NCI-H1436 treated with DMSO at 0.1 percent for 48 hours (cell line): ENCODE data around the gene KTN1.
A peak's percentile ranks its signal among the peaks of the same experiment; 100 is the strongest.

Source experiments
- DNase-seq: peaks from one replicate; lab custom pipeline; 2025; lab: John Stamatoyannopoulos, UW

KTN1 gene

DNA sequence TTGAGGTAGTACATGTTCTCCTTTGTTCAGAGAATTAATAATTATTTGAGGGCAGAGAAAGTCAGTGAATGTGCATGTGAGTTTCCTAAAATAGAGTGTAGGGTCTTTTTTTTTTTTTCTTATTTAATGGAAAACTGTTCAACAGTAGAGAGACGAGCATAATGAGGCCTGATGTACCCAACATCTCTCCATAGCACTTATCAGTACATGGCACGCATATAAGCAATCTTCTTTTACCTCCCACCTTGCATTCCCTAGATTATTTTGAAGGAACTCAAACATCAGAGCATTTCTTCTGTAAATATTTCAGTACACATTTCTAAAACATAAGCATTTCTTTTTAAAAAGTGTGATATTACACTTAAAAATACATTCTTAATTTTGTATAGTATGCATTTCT lies 87.8 kb downstream of the KTN1 start:
- DNase-seq = no peak

GRCh38 chr14:55671641-55672040 lies 91.6 kb downstream of the KTN1 start:
- DNase-seq = no peak

- DNase-seq = no peak
Observed at GRCh38 chr14:55673048-55673447, 93.0 kb downstream of the KTN1 start.

GRCh38 chr14:55681096-55681495 lies 101.1 kb downstream of the KTN1 start:
- no peak for DNase-seq

GRCh38 chr14:55684956-55685584 lies 105.1 kb downstream of the KTN1 start:
- no peak for DNase-seq

DNA sequence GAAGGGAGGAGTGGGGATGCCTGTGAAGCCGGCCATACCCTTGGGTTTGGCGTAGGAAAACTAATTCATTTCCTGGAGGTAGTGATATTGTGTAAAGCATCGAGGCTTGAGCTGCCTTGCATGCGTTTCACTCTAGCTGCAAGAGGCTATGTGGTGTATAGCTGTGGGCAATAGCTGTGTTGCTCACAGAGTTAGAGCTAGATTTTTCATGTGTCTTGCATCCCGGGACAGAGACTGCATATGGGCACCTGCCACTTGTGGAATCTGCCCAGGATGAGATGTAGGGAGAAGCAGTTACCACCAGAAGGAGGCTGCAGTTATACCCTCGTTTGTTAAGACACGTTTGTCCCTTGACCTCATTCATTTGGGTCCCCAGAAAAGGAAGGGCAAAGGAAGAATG lies 106.7 kb downstream of the KTN1 start:
- DNase-seq = no peak

DNA sequence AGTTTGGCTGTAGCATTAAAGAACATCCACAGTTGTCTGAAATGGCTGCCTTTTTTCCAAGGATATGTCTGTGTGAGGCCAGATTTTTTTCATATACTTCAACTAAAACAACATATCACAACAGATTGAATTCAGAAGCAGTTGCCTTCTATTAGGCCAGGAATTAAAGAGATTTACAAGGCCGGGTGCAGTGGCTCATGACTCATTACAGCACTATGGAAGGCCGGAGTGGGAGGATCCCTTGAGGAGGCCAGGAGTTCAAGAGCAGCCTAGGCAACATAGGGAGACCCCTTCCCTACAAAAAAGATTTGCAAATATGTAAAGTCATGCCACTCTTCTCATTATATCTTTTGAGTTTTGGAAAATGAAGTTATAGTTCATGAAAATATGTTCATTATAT lies 108.6 kb downstream of the KTN1 start:
- no peak for DNase-seq

- no peak for DNase-seq
Observed at GRCh38 chr14:55689981-55690871, 110.2 kb downstream of the KTN1 start.

GRCh38 chr14:55691659-55692058 lies 111.7 kb downstream of the KTN1 start:
- DNase-seq = no peak

GRCh38 chr14:55693904-55694303 lies 113.9 kb downstream of the KTN1 start:
- no peak for DNase-seq

DNA sequence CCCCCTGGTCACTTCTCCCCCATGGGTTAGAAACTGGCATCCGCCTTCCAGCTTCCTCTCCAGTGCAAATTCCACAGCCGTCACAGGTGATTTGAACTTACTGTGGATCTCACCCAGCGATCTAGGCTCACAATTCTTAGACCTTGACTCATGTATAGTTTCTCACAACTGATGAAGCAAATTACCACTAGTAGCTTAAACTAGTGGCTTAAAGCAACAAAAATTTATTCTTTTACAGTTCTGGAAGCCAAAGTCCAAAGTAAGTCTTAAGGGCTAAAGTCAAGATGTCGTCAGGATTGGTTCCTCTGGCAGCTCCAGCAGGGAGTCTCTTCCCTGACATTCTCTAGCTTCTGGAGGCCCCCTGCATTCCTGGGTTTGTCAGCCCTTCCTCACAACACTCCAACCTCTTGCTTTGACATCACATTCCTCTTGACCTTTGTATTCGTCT lies 117.4 kb downstream of the KTN1 start:
- no peak for DNase-seq

DNA sequence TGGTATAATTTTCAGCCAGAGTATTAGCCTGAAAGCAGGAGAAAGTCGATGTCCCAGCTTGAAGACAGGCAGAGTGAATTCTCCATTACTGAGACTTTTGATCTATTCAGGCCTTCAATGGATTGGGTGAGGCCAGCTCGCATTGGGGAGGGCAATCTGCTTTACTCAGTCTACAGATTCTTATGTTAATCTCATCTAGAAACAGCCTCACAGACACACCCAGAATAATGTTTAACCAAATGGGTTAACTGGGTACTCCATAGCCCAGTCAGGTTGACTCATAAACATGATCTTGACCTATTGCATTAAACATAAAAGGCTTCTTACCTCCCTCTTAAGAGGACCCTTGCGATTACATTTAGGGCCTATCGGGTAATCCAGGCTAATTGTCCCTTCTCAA lies 118.0 kb downstream of the KTN1 start:
- DNase-seq = no peak

- DNase-seq = no peak
Observed at GRCh38 chr14:55699131-55700057, 119.4 kb downstream of the KTN1 start.

DNA sequence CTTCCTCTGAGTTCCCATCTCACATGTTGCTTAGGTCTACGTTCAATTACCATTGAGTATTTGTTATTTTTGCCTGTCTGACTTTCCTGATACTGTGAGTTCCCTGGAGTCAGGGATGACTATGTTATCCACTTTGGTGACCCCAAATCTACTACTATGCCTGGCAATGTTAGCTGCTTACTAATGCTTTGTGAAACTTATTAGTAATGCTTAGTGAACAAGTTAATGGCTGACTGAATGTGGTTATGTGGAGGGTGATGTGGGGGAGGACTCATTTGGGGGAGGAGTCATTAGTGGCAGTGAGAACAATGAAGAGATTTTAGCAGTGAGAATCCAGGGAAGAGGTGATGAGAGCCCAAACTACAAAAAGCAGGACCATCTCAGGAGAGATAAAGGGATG lies 121.6 kb downstream of the KTN1 start:
- no peak for DNase-seq

DNA sequence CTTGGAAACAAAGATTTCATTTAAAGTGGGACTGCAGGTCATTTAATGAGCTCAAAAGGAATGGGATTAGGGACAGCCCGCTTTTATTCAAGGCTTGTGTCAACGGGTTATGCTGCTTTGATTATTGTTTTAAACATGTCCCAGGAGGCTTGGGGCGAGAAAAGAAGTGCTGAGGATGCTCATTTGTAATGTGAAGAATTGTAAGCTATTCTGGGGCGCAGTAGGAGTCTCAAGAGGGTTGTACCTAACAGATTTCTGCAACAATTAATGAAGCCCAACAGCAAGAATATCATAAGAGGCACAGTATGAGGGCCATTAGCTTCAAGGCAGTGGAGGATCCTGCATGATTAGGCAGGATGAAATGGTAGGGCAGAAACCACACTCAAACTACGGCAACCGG lies 122.5 kb downstream of the KTN1 start:
- no peak for DNase-seq

DNA sequence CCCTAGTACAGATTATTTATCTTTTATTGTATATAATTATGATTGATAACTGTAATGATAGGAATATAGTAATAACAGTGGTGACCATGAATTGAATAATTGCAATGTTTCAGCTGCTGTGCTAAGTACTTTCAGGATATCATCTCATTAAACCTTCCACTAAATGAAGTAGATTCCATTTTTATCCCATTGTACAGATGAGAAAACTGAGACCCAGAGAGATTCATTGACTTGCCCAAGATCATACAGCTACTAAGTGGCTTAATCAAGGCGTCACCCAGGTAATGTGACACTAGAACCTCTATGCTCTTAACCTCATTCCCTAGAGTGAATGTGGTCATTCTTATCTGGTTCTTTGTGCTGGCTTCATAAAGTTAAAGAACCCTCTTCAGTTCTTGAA lies 124.6 kb downstream of the KTN1 start:
- no peak for DNase-seq

DNA sequence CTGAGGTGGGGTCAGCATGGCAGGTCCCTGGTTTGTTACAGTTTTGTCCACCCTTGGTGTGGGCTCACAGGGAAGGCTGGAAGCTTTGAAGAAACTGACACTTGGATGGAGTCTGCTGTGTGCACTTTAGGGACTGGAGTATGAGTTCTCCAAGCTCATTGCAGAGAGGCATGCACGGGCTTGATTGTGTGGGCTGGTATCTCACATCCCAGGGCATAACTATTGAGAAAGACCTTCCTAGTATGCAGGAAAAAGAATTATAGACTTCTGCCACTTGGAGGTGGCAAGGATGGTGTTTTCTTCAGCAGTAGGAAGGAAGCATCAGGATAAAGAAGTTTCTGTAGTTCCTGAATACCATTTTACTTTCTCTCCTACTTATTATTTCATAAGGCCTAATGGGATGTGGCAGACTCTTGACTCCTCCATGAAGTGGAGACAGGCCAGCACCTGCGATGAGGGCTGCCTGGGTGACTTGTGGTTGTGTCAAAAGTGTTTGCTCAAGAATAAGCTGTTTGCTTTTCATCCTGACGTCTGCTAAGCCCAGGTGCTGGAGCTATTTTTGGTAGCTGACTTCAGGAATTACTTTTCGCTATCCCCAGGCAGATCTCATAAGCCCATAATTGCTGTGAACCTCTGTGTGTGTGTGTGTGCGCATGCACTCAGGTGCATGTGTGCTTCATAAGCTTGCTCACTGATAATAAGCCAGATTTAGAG lies 125.8 kb downstream of the KTN1 start:
- peak; percentile 86 for DNase-seq

DNA sequence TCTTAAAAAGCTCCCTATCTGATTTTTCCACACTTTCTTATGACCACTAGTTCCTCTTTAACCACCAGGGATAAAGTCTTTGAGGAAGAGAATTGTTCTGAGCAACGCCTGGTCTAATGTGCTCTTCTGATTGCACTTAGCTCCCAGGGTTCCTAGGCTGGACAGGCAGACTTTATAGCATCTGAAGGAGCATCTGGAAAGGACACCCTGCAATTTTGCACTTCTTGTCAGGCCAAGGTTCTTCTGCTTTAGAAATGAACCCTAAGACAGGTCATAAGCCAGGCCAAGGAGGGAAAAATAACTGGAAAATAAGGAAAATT lies 126.3 kb downstream of the KTN1 start:
- DNase-seq = no peak

DNA sequence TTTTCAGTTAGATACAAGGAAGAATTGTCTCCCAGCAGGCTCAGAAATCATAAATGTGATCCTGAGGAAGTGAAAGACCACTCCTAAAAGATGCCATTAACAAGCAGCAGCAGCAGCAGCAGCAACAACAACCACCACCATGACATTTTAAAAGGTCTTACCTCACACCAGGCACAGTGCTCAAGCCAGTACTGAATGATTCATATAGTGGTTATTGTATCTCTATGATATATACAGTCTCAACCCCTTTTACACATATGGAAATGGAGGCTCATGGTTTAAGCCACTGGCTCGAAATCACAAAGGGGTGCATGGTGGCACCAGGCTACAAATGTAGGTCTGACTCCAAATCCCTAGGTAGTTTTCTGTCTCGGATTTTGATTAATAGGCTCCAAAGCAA lies 126.9 kb downstream of the KTN1 start:
- DNase-seq = no peak

DNA sequence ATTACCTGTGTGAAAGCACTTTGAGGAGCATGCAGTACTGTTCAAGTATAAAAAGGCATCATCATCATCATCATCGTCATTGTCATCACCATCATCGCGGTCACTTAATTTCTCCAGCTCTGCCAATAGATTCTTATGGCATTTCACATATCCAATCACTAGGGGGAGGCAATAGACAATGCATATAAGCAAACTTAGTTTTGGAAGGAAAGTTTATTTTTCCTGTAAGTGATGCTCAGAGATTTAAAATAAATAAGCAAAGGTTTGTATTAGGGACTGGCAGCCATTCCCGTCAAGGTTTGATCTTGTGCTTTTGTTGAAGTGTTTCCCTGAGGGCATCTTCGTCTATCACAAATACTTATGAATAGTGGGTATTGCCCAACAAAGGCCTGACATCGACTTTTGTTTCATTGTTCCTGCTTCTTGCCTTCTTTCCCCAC lies 127.4 kb downstream of the KTN1 start:
- DNase-seq = no peak

- DNase-seq = no peak
Observed at GRCh38 chr14:55710506-55711041, 130.6 kb downstream of the KTN1 start.
